Tibial artery (tissue), 4 donors: ENCODE results near the gene UAP1.

Source experiments
- DNase-seq, 2 donors: peaks; one replicate each; pipeline ENCODE4 v3.0.0-alpha.2; 2019
- H3K27ac ChIP-seq, 2 donors: fragments of 200-600 bp; sonication (generic) in 1 of 2; 1 replicate in 1 of 2; 2 replicates in 1 of 2; pipeline ENCODE4 v1.5.1; 2018 to 2019; ENCODE audit warnings: mild to moderate bottlenecking in 1 of 2
- H3K27me3 ChIP-seq, 2 donors: fragments of 200-600 bp; sonication (generic) in 1 of 2; one replicate each; pipeline versions ENCODE4 v1.5.1 to v1.6.0; 2016 to 2019
- H3K36me3 ChIP-seq, 3 donors: fragments of 200-600 bp; sonication (generic) in 2 of 3; one replicate each; pipeline ENCODE4 v1.5.1; 2016 to 2019; ENCODE audit warnings: mild to moderate bottlenecking in 2 of 3
- H3K4me1 ChIP-seq, 4 donors: fragments of 200-600 bp; sonication (generic) in 2 of 4; 1 replicate in 3 of 4; 2 replicates in 1 of 4; pipeline ENCODE4 v1.5.1; 2016 to 2019
- H3K4me3 ChIP-seq, 2 donors: fragments of 200-600 bp; sonication (generic) in 1 of 2; 1 replicate in 1 of 2; 2 replicates in 1 of 2; pipeline ENCODE4 v1.5.1; 2018 to 2019; ENCODE audit warnings: mild to moderate bottlenecking in 2 of 2
- H3K9me3 ChIP-seq, 3 donors: fragments of 200-600 bp; sonication (generic) in 1 of 3; one replicate each; pipeline ENCODE4 v1.5.1; 2016 to 2019
- intact Hi-C: fragments of 100-400 bp; cut with DNase I; formaldehyde crosslinking; loops from one replicate; pipeline ENCODE4 v1.15.0; 2023; ENCODE audit warnings: low total_unique reads
- TF ChIP-seq, protein P1 (sequence below), 2 experiments: fragments of 200-600 bp in 1 of 2; fragments of 450-650 bp in 1 of 2; IDR thresholded peaks; one replicate each; pipeline ENCODE4 v1.5.1; 2017 to 2019; ENCODE audit warnings: antibody characterized with exemption in 2 of 2, mild to moderate bottlenecking in 1 of 2, moderate library complexity in 1 of 2

The UAP1 gene

DNA sequence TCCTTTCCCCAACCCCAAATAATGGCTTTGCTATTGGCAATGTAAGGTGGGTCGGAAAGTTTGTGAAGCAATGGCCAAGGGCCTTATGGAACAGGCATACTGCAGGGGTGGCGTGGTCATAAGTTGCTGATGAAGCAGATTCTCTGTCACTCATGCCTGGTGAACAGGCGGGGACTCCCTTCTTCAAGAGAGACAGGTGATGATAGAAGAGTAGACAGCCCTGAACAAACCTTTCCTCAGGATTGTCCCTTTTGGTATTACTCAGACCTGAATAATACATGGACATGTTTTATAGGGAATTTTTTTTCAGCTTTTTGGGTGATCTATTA, 83.4 kb downstream of the UAP1 start:
- Histone ChIP-seq H3K4me3 (no peak overlapping the region), H3K36me3 (no peaks in the 10 kb centered on the region), H3K4me1 (peaks cover 0 to 4% (median 2%) of the 10 kb centered on the region in 4 donors), H3K9me3 (no peaks in the 10 kb centered on the region), H3K27ac (no peak overlapping the region), H3K27me3 (no peaks in the 10 kb centered on the region)
- TF ChIP-seq, protein P1, sequence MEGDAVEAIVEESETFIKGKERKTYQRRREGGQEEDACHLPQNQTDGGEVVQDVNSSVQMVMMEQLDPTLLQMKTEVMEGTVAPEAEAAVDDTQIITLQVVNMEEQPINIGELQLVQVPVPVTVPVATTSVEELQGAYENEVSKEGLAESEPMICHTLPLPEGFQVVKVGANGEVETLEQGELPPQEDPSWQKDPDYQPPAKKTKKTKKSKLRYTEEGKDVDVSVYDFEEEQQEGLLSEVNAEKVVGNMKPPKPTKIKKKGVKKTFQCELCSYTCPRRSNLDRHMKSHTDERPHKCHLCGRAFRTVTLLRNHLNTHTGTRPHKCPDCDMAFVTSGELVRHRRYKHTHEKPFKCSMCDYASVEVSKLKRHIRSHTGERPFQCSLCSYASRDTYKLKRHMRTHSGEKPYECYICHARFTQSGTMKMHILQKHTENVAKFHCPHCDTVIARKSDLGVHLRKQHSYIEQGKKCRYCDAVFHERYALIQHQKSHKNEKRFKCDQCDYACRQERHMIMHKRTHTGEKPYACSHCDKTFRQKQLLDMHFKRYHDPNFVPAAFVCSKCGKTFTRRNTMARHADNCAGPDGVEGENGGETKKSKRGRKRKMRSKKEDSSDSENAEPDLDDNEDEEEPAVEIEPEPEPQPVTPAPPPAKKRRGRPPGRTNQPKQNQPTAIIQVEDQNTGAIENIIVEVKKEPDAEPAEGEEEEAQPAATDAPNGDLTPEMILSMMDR (IDR thresholded peaks at IDR 0.05) = no peak
- intact Hi-C loops = no loop called here
- no peak for DNase-seq

DNA sequence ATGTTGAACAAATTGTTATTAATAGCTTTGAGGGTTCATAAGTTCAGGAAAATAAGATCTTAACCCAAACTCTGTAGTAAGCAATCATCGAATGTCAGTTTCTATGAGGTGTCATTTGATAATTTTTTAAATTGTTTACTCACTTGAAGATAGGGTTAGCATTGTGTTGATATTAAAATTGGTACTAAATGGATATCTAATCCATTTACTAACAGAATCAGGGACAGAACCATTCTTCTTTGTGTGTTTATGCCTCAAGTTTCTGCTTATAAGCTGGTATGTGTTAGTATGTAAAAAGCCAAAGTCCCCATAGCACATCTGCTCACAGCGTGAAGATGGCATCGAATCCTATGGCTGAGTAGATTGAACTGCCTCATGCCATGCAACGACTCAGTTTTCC, 84.1 kb downstream of the UAP1 start:
- intact Hi-C loops = no loop called here
- Histone ChIP-seq H3K4me3 (no peak overlapping the region), H3K4me1 (peaks cover 0 to 4% (median 2%) of the 10 kb centered on the region in 4 donors), H3K27ac (no peak overlapping the region), H3K27me3 (no peaks in the 10 kb centered on the region), H3K9me3 (no peaks in the 10 kb centered on the region), H3K36me3 (no peaks in the 10 kb centered on the region)
- no peak for DNase-seq
- TF ChIP-seq, protein P1 (IDR thresholded peaks at IDR 0.05) = no peak

DNA sequence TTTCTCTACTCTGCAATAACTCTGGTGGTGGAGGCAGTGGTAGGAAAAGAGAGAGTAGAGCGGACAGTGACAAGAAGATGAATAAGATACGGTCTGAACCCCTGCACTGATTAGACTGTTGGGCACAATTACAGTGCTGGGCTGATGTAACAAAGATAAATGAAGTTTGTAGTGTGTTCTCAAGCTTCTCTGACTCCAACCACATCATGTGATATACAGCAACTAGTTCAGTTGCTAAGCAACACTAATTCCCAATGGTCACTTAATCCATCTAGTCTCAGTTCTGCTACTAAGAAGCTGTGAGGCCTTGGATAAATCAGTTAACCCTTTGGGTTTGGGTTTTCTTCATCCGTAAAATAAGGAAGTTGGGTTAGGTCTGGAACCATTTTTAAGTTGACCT, 88.1 kb downstream of the UAP1 start:
- TF ChIP-seq, protein P1 (IDR thresholded peaks at IDR 0.05) = no peak
- DNase-seq = no peak
- Histone ChIP-seq H3K4me3 (no peak overlapping the region), H3K27me3 (no peaks in the 10 kb centered on the region), H3K27ac (no peak overlapping the region), H3K4me1 (peaks cover 0 to 10% (median 2%) of the 10 kb centered on the region in 4 donors), H3K9me3 (no peaks in the 10 kb centered on the region), H3K36me3 (no peaks in the 10 kb centered on the region)
- intact Hi-C loops = no loop called here
